ENCODE results near the gene BDKRB1. TPM values are rescaled to one million over a fixed set of nuclear protein-coding genes. Genes with fewer than 3 reads are reported as not detected.

Gene BDKRB1
- total RNA-seq, 1 donor from 2014 or later, result not detected

- no peak overlapping the region for H3K4me3 Mint-ChIP-seq (ENCODE audit: low read depth)
- H3K9me3 Mint-ChIP-seq (ENCODE audit: low read depth), result peaks cover 7% of the 10 kb centered on the region
- H3K36me3 Mint-ChIP-seq (ENCODE audit: insufficient read depth), result no peaks in the 10 kb centered on the region
- peaks cover 8% of the 10 kb centered on the region for H3K27me3 Mint-ChIP-seq
- H3K4me1 Mint-ChIP-seq (ENCODE audit: low read depth), result no peaks in the 10 kb centered on the region
- TF ChIP-seq CTCF (IDR thresholded peaks at IDR 0.05; ENCODE audit: unreplicated experiment), result no peak
- no peak for DNase-seq (ENCODE audit: low spot score, unreplicated experiment)
- H3K27ac Mint-ChIP-seq, result no peak overlapping the region
Observed at GRCh38 chr14:96212896-96213295, 43.1 kb upstream of the BDKRB1 start.

- Mint-ChIP-seq H3K27me3 (peaks cover 7% of the 10 kb centered on the region), H3K4me1 (ENCODE audit: low read depth) (no peaks in the 10 kb centered on the region), H3K27ac (no peak overlapping the region), H3K9me3 (ENCODE audit: low read depth) (peaks cover 7% of the 10 kb centered on the region), H3K36me3 (ENCODE audit: insufficient read depth) (no peaks in the 10 kb centered on the region), H3K4me3 (ENCODE audit: low read depth) (no peak overlapping the region)
- DNase-seq (ENCODE audit: low spot score, unreplicated experiment), result no peak
- no peak for TF ChIP-seq CTCF (IDR thresholded peaks at IDR 0.05; ENCODE audit: unreplicated experiment)
Observed at GRCh38 chr14:96213871-96214465, 42.0 kb upstream of the BDKRB1 start.

- H3K4me1 Mint-ChIP-seq (ENCODE audit: low read depth), result no peaks in the 10 kb centered on the region
- peaks cover 3% of the 10 kb centered on the region for H3K27me3 Mint-ChIP-seq
- no peak for DNase-seq (ENCODE audit: low spot score, unreplicated experiment)
- no peak for TF ChIP-seq CTCF (IDR thresholded peaks at IDR 0.05; ENCODE audit: unreplicated experiment)
- no peaks in the 10 kb centered on the region for H3K36me3 Mint-ChIP-seq (ENCODE audit: insufficient read depth)
- no peak overlapping the region for H3K4me3 Mint-ChIP-seq (ENCODE audit: low read depth)
- H3K9me3 Mint-ChIP-seq (ENCODE audit: low read depth), result peaks cover 7% of the 10 kb centered on the region
- no peak overlapping the region for H3K27ac Mint-ChIP-seq
Observed at GRCh38 chr14:96214793-96215192, 41.2 kb upstream of the BDKRB1 start.

GRCh38 chr14:96215452-96216244 is 40.4 kb upstream of the BDKRB1 start:
- no peak overlapping the region for H3K27ac Mint-ChIP-seq
- H3K9me3 Mint-ChIP-seq (ENCODE audit: low read depth), result peaks cover 7% of the 10 kb centered on the region
- H3K36me3 Mint-ChIP-seq (ENCODE audit: insufficient read depth), result no peaks in the 10 kb centered on the region
- H3K4me1 Mint-ChIP-seq (ENCODE audit: low read depth), result no peaks in the 10 kb centered on the region
- H3K27me3 Mint-ChIP-seq, result peaks cover 3% of the 10 kb centered on the region
- H3K4me3 Mint-ChIP-seq (ENCODE audit: low read depth), result no peak overlapping the region
- TF ChIP-seq CTCF (IDR thresholded peaks at IDR 0.05; ENCODE audit: unreplicated experiment), result no peak
- no peak for DNase-seq (ENCODE audit: low spot score, unreplicated experiment)

GRCh38 chr14:96216627-96217026 is 39.4 kb upstream of the BDKRB1 start:
- H3K4me1 Mint-ChIP-seq (ENCODE audit: low read depth), result no peaks in the 10 kb centered on the region
- no peak overlapping the region for H3K4me3 Mint-ChIP-seq (ENCODE audit: low read depth)
- no peak for TF ChIP-seq CTCF (IDR thresholded peaks at IDR 0.05; ENCODE audit: unreplicated experiment)
- H3K9me3 Mint-ChIP-seq (ENCODE audit: low read depth), result peaks cover 7% of the 10 kb centered on the region
- no peak overlapping the region for H3K27ac Mint-ChIP-seq
- no peaks in the 10 kb centered on the region for H3K36me3 Mint-ChIP-seq (ENCODE audit: insufficient read depth)
- DNase-seq (ENCODE audit: low spot score, unreplicated experiment), result no peak
- peaks cover 3% of the 10 kb centered on the region for H3K27me3 Mint-ChIP-seq
